ENCODE data around the gene CPSF3.
A peak's percentile ranks its signal among the peaks of the same experiment; 100 is the strongest.

The CPSF3 gene

DNA sequence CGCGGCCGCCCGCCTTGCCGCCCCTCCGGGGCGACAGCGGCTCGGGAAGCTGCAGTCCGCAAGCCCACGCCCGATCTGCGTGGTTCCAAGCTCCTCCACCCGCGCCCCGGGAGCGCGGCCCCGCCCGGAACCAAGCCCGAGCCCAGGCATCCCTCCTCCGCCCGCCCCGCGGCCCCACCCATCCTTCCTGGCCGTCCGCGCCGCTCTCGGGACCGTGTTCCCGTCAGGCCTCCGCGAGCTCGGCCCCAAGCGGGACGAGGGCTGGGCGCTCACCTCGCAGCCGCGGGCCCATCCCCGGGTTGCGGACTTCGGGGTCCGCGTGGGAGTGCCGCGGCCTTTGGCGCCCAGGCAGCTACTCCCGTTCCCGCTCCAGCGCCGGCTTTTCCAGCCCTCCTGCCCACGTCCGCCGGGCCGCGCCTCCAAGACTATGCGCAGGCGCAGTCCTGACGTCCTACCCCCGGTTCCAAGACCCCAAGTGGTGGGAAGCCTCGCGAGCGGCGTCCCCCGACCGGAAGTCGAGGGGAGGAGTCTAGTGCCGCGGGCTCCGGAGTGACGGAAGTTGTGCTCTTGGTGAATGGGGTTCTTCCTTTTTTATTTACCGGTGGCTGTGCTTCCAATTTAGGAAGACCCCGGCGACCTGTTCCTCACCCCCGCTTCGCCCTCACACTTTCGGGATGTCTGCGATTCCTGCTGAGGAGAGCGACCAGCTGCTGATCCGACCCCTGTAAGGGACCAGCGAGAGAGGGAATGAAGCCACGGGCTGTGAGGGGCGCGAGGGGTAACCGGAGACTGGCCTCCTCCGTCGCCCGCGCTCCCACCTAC is at the start of gene CPSF3, which contains the start of gene ITGB1BP1:
TSS of gene CPSF3 (plus strand) at position 555 of the 822 bp plus-strand sequence. CDS start at position 675, 120 bp downstream.
TSS of gene ITGB1BP1 (minus strand) at position 429 of the 822 bp plus-strand sequence. CDS start 4,831 bp downstream, outside the sequence.
- TF ChIP-seq TCF12 (IDR thresholded peaks at IDR 0.05; ENCODE audit: low read depth) (peak; percentile 45; the same call in 1 of the 2 replicates), NFIC (IDR thresholded peaks at IDR 0.05) (no peak), TAF1 (IDR thresholded peaks at IDR 0.05; ENCODE audit: low read depth) (peak; percentile 69), EGR1 (IDR thresholded peaks at IDR 0.05) (peak; percentile 80), CREB1 (IDR thresholded peaks at IDR 0.05; ENCODE audit: low read depth) (no peak), EP300 (IDR thresholded peaks at IDR 0.05; ENCODE audit: borderline replicate concordance) (0 out of 2 replicates have a peak, but pooled peaks have one; percentile 10), REST (IDR thresholded peaks at IDR 0.05; ENCODE audit: low read depth) (no peak), TEAD4 (IDR thresholded peaks at IDR 0.05) (no peak), CEBPB (IDR thresholded peaks at IDR 0.05) (no peak), FOXM1 (IDR thresholded peaks at IDR 0.05; ENCODE audit: borderline replicate concordance, low read depth) (no peak), ZBTB7A (IDR thresholded peaks at IDR 0.05; ENCODE audit: low read depth) (peak; percentile 85), RAD21 (IDR thresholded peaks at IDR 0.05; ENCODE audit: low read depth) (no peak), YY1 (IDR thresholded peaks at IDR 0.05; ENCODE audit: low read depth) (peak; percentile 55; the same call in 1 of the 2 replicates)
- TF ChIP-seq, protein P1, sequence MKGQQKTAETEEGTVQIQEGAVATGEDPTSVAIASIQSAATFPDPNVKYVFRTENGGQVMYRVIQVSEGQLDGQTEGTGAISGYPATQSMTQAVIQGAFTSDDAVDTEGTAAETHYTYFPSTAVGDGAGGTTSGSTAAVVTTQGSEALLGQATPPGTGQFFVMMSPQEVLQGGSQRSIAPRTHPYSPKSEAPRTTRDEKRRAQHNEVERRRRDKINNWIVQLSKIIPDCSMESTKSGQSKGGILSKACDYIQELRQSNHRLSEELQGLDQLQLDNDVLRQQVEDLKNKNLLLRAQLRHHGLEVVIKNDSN (IDR thresholded peaks at IDR 0.05) = no peak
- TF ChIP-seq, protein P2, sequence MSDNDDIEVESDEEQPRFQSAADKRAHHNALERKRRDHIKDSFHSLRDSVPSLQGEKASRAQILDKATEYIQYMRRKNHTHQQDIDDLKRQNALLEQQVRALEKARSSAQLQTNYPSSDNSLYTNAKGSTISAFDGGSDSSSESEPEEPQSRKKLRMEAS (IDR thresholded peaks at IDR 0.05) = peak; percentile 75

- TF ChIP-seq YY1 (IDR thresholded peaks at IDR 0.05; ENCODE audit: low read depth) (no peak), CREB1 (IDR thresholded peaks at IDR 0.05; ENCODE audit: low read depth) (no peak), FOXM1 (IDR thresholded peaks at IDR 0.05; ENCODE audit: borderline replicate concordance, low read depth) (no peak), TEAD4 (IDR thresholded peaks at IDR 0.05) (no peak), NFIC (IDR thresholded peaks at IDR 0.05) (no peak), TCF12 (IDR thresholded peaks at IDR 0.05; ENCODE audit: low read depth) (no peak)
- TF ChIP-seq, protein P1 (IDR thresholded peaks at IDR 0.05) = no peak
Measured at GRCh38 chr2:9374071-9374730, 49.3 kb upstream of the CPSF3 start.

GRCh38 chr2:9375857-9376428 is 47.5 kb upstream of the CPSF3 start:
- no peak for TF ChIP-seq TCF12 (IDR thresholded peaks at IDR 0.05; ENCODE audit: low read depth)
- TF ChIP-seq ZBTB7A (IDR thresholded peaks at IDR 0.05; ENCODE audit: low read depth) = no peak
- TF ChIP-seq EP300 (IDR thresholded peaks at IDR 0.05; ENCODE audit: borderline replicate concordance) = no peak
- TF ChIP-seq, protein P2 (IDR thresholded peaks at IDR 0.05) = no peak
- no peak for TF ChIP-seq RAD21 (IDR thresholded peaks at IDR 0.05; ENCODE audit: low read depth)
- no peak for TF ChIP-seq FOXM1 (IDR thresholded peaks at IDR 0.05; ENCODE audit: borderline replicate concordance, low read depth)
- no peak for TF ChIP-seq EGR1 (IDR thresholded peaks at IDR 0.05)
- no peak for TF ChIP-seq YY1 (IDR thresholded peaks at IDR 0.05; ENCODE audit: low read depth)
- TF ChIP-seq NFIC (IDR thresholded peaks at IDR 0.05) = no peak
- no peak for TF ChIP-seq CREB1 (IDR thresholded peaks at IDR 0.05; ENCODE audit: low read depth)
- TF ChIP-seq REST (IDR thresholded peaks at IDR 0.05; ENCODE audit: low read depth) = no peak
- TF ChIP-seq TEAD4 (IDR thresholded peaks at IDR 0.05) = no peak
- no peak for TF ChIP-seq CEBPB (IDR thresholded peaks at IDR 0.05)
- no peak for TF ChIP-seq TAF1 (IDR thresholded peaks at IDR 0.05; ENCODE audit: low read depth)
- TF ChIP-seq, protein P1 (IDR thresholded peaks at IDR 0.05) = no peak

- TF ChIP-seq CEBPB (IDR thresholded peaks at IDR 0.05) = no peak
- TF ChIP-seq, protein P2 (IDR thresholded peaks at IDR 0.05) = no peak
Measured at GRCh38 chr2:9377461-9378097, 45.9 kb upstream of the CPSF3 start.

All from Ishikawa (cell line).